IMR-90 (cell line): ENCODE data around the gene SPINK14. TPM values are rescaled to one million over a fixed set of nuclear protein-coding genes. Genes with fewer than 3 reads are reported as not detected.

ENCODE experiments used
- ATAC-seq: fragments of 200-7000 bp; cut with Tn5 transposase; 2 replicates; pipeline ENCODE4 v1.9.1; 2020; ENCODE audit warnings: low read depth, mild to moderate bottlenecking, moderate library complexity
- BruUV-seq: library from RNA; stranded (reverse); fragments of 400-500 nt; replicated peaks from 2 replicates; lab custom pipeline; 2021; lab: Mats Ljungman, UMichigan
- CTCF ChIA-PET: fragments of 300-600 bp; formaldehyde crosslinking; extraction: SDS; loops from one replicate; lab custom pipeline; 2021; ENCODE audit warnings: antibody characterized with exemption; lab: Yijun Ruan, JAX
- POLR2A ChIA-PET: fragments of 300-600 bp; sonication (Branson Sonifier 250); formaldehyde crosslinking; loops from one replicate; lab custom pipeline; 2022; ENCODE audit warnings: antibody characterized with exemption; ENCODE audit not compliant: unreplicated experiment; lab: Charles Lee
- DNase-seq: peaks from one replicate; pipeline ENCODE4 v3.0.0; 2013
- H2AFZ ChIP-seq: replicated peaks from 2 replicates; pipeline ENCODE3; 2013; ENCODE audit warnings: low read length, mild to moderate bottlenecking; ENCODE audit not compliant: poor library complexity
- H2AK5ac ChIP-seq: 2 replicates; pipeline ENCODE4 v1.6.1; 2013; ENCODE audit warnings: low read depth, low read length, inconsistent platforms
- H2AK9ac ChIP-seq: replicated peaks from 2 replicates; pipeline ENCODE3; 2013; ENCODE audit warnings: mild to moderate bottlenecking, low read depth, low read length, moderate library complexity; ENCODE audit not compliant: poor library complexity
- H2BK120ac ChIP-seq: 2 replicates; pipeline ENCODE4 v1.6.1; 2013; ENCODE audit warnings: low read depth, low read length, inconsistent platforms
- H2BK15ac ChIP-seq: 3 replicates; pipeline ENCODE4 v1.6.1; 2013; ENCODE audit warnings: low read depth, low read length, inconsistent platforms
- H2BK20ac ChIP-seq: 2 replicates; pipeline ENCODE4 v1.6.1; 2013; ENCODE audit warnings: low read depth, mild to moderate bottlenecking, inconsistent platforms, low read length, moderate library complexity
- H2BK5ac ChIP-seq: 2 replicates; pipeline ENCODE4 v1.6.1; 2013; ENCODE audit warnings: mild to moderate bottlenecking, low read depth, low read length, inconsistent platforms; ENCODE audit not compliant: poor library complexity, severe bottlenecking
- H3K14ac ChIP-seq: replicated peaks from 2 replicates; pipeline ENCODE4 v1.6.1; 2013; ENCODE audit warnings: low read depth, low read length, inconsistent platforms
- H3K18ac ChIP-seq: 2 replicates; pipeline ENCODE4 v1.6.1; 2013; ENCODE audit warnings: low read depth, low read length, control low read depth
- H3K23ac ChIP-seq: 2 replicates; pipeline ENCODE4 v1.6.1; 2013; ENCODE audit warnings: low read depth, low read length, inconsistent platforms
- H3K27ac ChIP-seq: 2 replicates; pipeline ENCODE4 v1.5.1; 2013; ENCODE audit warnings: mild to moderate bottlenecking, control low read depth, low read length; ENCODE audit not compliant: insufficient read depth
- H3K27me3 ChIP-seq: 2 replicates; pipeline ENCODE4 v1.6.1; 2013; ENCODE audit warnings: low read length; ENCODE audit not compliant: control insufficient read depth, insufficient read depth
- H3K36me3 ChIP-seq: 2 replicates; pipeline ENCODE4 v1.6.1; 2013; ENCODE audit warnings: low read length, mixed read lengths; ENCODE audit not compliant: control insufficient read depth, insufficient read depth
- H3K4ac ChIP-seq: 2 replicates; pipeline ENCODE4 v1.6.1; 2013; ENCODE audit warnings: low read depth, low read length, inconsistent platforms
- H3K4me1 ChIP-seq: 2 replicates; pipeline ENCODE4 v1.6.1; 2013; ENCODE audit warnings: low read length, mixed read lengths; ENCODE audit not compliant: control insufficient read depth, insufficient read depth
- H3K4me2 ChIP-seq: 2 replicates; pipeline ENCODE4 v1.6.1; 2013; ENCODE audit warnings: low read depth, mild to moderate bottlenecking, control low read depth, low read length, moderate library complexity
- H3K4me3 ChIP-seq: 2 replicates; pipeline ENCODE4 v1.5.1; 2013; ENCODE audit warnings: low read depth, mild to moderate bottlenecking, control low read depth, low read length, moderate library complexity; ENCODE audit not compliant: insufficient read depth
- H3K56ac ChIP-seq: 2 replicates; pipeline ENCODE4 v1.6.1; 2013; ENCODE audit warnings: low read length, inconsistent platforms; ENCODE audit not compliant: insufficient read depth; ENCODE audit errors: extremely low read depth
- H3K79me1 ChIP-seq, 2 experiments: 2 replicates each; pipeline ENCODE4 v1.6.1; 2013; ENCODE audit warnings: low read length in 2 of 2, inconsistent platforms in 1 of 2, low read depth in 1 of 2
- H3K9ac ChIP-seq: 2 replicates; pipeline ENCODE4 v1.6.1; 2013; ENCODE audit warnings: low read depth, low read length, control low read depth
- H3K9me1 ChIP-seq: 2 replicates; pipeline ENCODE4 v1.6.1; 2013; ENCODE audit warnings: low read length, inconsistent platforms; ENCODE audit not compliant: insufficient read depth
- H3K9me3 ChIP-seq: 2 replicates; pipeline ENCODE4 v1.6.1; 2013; ENCODE audit warnings: low read length; ENCODE audit not compliant: control insufficient read depth, insufficient read depth
- H4K20me1 ChIP-seq: 2 replicates; pipeline ENCODE4 v1.6.1; 2013; ENCODE audit warnings: low read length, inconsistent platforms; ENCODE audit not compliant: insufficient read depth
- H4K5ac ChIP-seq: 2 replicates; pipeline ENCODE4 v1.6.1; 2013; ENCODE audit warnings: mild to moderate bottlenecking, low read depth, low read length, control low read depth
- H4K8ac ChIP-seq, 2 experiments: 2 replicates each; pipeline ENCODE4 v1.6.1; 2013; ENCODE audit warnings: low read depth in 2 of 2, low read length in 2 of 2, control low read depth in 1 of 2, inconsistent platforms in 1 of 2
- H4K91ac ChIP-seq: 2 replicates; pipeline ENCODE4 v1.6.1; 2013; ENCODE audit warnings: low read depth, low read length, inconsistent platforms; ENCODE audit not compliant: insufficient read depth
- BHLHE40 ChIP-seq: fragments of 150-350 bp; IDR thresholded peaks from 2 replicates; pipeline ENCODE4 v1.6.1; 2016; ENCODE audit warnings: mild to moderate bottlenecking, low read depth, low read length
- CEBPB ChIP-seq: IDR thresholded peaks from 2 replicates; pipeline ENCODE4 v1.6.1; 2012; ENCODE audit warnings: low read depth, low read length, improper control_type of control experiment
- CHD1 ChIP-seq: IDR thresholded peaks from 2 replicates; pipeline ENCODE4 v1.6.1; 2012; ENCODE audit warnings: low read depth, low read length, improper control_type of control experiment
- CTCF ChIP-seq: conservative IDR thresholded peaks from 2 replicates; pipeline ENCODE4 v1.5.1; 2012; ENCODE audit warnings: mild to moderate bottlenecking, low read depth, low read length, improper control_type of control experiment
- ELK1 ChIP-seq: fragments of 150-350 bp; IDR thresholded peaks from 2 replicates; pipeline ENCODE4 v1.6.1; 2016; ENCODE audit warnings: low read depth, mild to moderate bottlenecking, low read length, moderate library complexity, borderline replicate concordance
- FOS ChIP-seq: fragments of 150-350 bp; IDR thresholded peaks from 2 replicates; pipeline ENCODE4 v1.6.1; 2016; ENCODE audit warnings: low read depth, low read length
- MAFK ChIP-seq: IDR thresholded peaks from 2 replicates; pipeline ENCODE4 v1.6.1; 2012; ENCODE audit warnings: low read depth, low read length, improper control_type of control experiment
- MAZ ChIP-seq: IDR thresholded peaks from 2 replicates; pipeline ENCODE4 v1.6.1; 2012; ENCODE audit warnings: low read depth, mild to moderate bottlenecking, low read length, improper control_type of control experiment, moderate library complexity, borderline replicate concordance
- MXI1 ChIP-seq: IDR thresholded peaks from 2 replicates; pipeline ENCODE4 v1.6.1; 2012; ENCODE audit warnings: low read depth, mild to moderate bottlenecking, low read length, moderate library complexity, borderline replicate concordance
- NFE2L2 ChIP-seq: fragments of 150-350 bp; IDR thresholded peaks from 2 replicates; pipeline ENCODE4 v1.6.1; 2016; ENCODE audit warnings: low read depth, mild to moderate bottlenecking, low read length
- POLR2A ChIP-seq: IDR thresholded peaks from 2 replicates; pipeline ENCODE4 v1.6.1; 2012; ENCODE audit warnings: mild to moderate bottlenecking, low read depth, low read length
- RAD21 ChIP-seq: IDR thresholded peaks from 2 replicates; pipeline ENCODE4 v1.6.1; 2012; ENCODE audit warnings: low read length, improper control_type of control experiment
- RCOR1 ChIP-seq: IDR thresholded peaks from 2 replicates; pipeline ENCODE4 v1.6.1; 2012; ENCODE audit warnings: mild to moderate bottlenecking, low read length, improper control_type of control experiment; ENCODE audit not compliant: insufficient replicate concordance
- RFX5 ChIP-seq: IDR thresholded peaks from 2 replicates; pipeline ENCODE4 v1.8.0; 2012; ENCODE audit warnings: low read depth, mild to moderate bottlenecking, low read length, moderate library complexity
- SMC3 ChIP-seq: fragments of 150-350 bp; IDR thresholded peaks from 2 replicates; pipeline ENCODE4 v1.6.1; 2016; ENCODE audit warnings: low read depth, mild to moderate bottlenecking, antibody characterized with exemption, low read length, moderate library complexity
- USF2 ChIP-seq: fragments of 150-350 bp; IDR thresholded peaks from 2 replicates; pipeline ENCODE4 v1.6.1; 2017; ENCODE audit warnings: mild to moderate bottlenecking, antibody characterized with exemption, low read length, low read depth
- WGBS, 2 experiments: methylation state at CpG; one replicate each; pipeline versions ENCODE4 v1.1.5 to v1.1.7; 2013; ENCODE audit warnings: missing lambda C conversion rate in 2 of 2; ENCODE audit not compliant: insufficient read length in 1 of 2; ENCODE audit errors: extremely low coverage in 2 of 2; 5-methylcytosine and 5-hydroxymethylcytosine counted together
- dilution Hi-C: fragments of 300-500 bp; cut with HindIII; formaldehyde crosslinking; loops from one replicate; pipeline ENCODE4 v1.14.3; 2018; ENCODE audit warnings: low sequenced_read_pairs; ENCODE audit not compliant: unreplicated experiment
- in situ Hi-C: fragments of 300-500 bp; cut with MboI; formaldehyde crosslinking; loops from 3 replicates; pipeline ENCODE4 v1.14.3; 2019; ENCODE audit warnings: low sequenced_read_pairs, inconsistent platforms, mixed read lengths
- intact Hi-C: fragments of 100-400 bp; cut with micrococcal nuclease; formaldehyde crosslinking; loops from 2 replicates; pipeline ENCODE4 v1.10.0; 2022
- polyA plus RNA-seq, 3 experiments: library from polyadenylated mRNA; depleted of rRNA; stranded (reverse); fragments of >200 nt; gene quantifications; 2 replicates each; pipeline ENCODE4 v1.2.3, GENCODE V29; 2012; ENCODE audit warnings: low replicate concordance in 1 of 3
- total RNA-seq: library from RNA; depleted of rRNA; stranded (reverse); fragments of >200 nt; gene quantifications from 2 replicates; pipeline ENCODE4 v1.2.3, GENCODE V29; 2012

SPINK14 gene
- total and polyA plus RNA-seq, 2 of the 4 experiments (the other 2 are of a cell fraction), result not detected

- Histone ChIP-seq H3K23ac (no peak overlapping the region), H3K4me2 (no peak overlapping the region), H4K8ac (no peak overlapping the region), H3K4me3 (no peak overlapping the region), H3K27ac (no peak overlapping the region), H4K5ac (no peak overlapping the region), H2AK9ac (no peak overlapping the region), H2BK15ac (no peak overlapping the region), H4K20me1 (no peaks in the 10 kb centered on the region), H3K9me3 (no peaks in the 10 kb centered on the region), H2BK120ac (no peak overlapping the region), H3K4me1 (no peaks in the 10 kb centered on the region), H2AFZ (no peak overlapping the region), H2AK5ac (no peak overlapping the region), H2BK20ac (no peak overlapping the region), H3K56ac (no peak overlapping the region), H3K4ac (no peak overlapping the region), H3K9ac (no peak overlapping the region), H3K14ac (no peak overlapping the region), H4K91ac (no peak overlapping the region), H3K79me1 (no peaks in the 10 kb centered on the region), H3K18ac (no peak overlapping the region), H2BK5ac (no peak overlapping the region), H3K9me1 (no peaks in the 10 kb centered on the region), H3K27me3 (no peaks in the 10 kb centered on the region), H3K36me3 (no peaks in the 10 kb centered on the region)
- TF ChIP-seq NFE2L2, result no peak
- TF ChIP-seq RCOR1, result no peak
- TF ChIP-seq CEBPB, result no peak
- TF ChIP-seq RFX5, result no peak
- no peak for TF ChIP-seq RAD21
- no peak for TF ChIP-seq MAZ
- no peak for TF ChIP-seq POLR2A
- no peak for TF ChIP-seq BHLHE40
- no peak for TF ChIP-seq FOS
- TF ChIP-seq USF2, result no peak
- no peak for TF ChIP-seq MXI1
- no peak for TF ChIP-seq ELK1
- TF ChIP-seq CTCF, result no peak
- no peak for TF ChIP-seq CHD1
- no peak for TF ChIP-seq SMC3
- TF ChIP-seq MAFK, result no peak
- no CpG with 5 or more reads among the region's 1 CpG for WGBS, 2 experiments
- dilution Hi-C loops, result no loop called here
- in situ Hi-C loops, result no loop called here
- POLR2A ChIA-PET, result no interaction called here
- intact Hi-C loops, result no loop called here
- DNase-seq (no peak), ATAC-seq (no peak)
- no TSS peak for BruUV-seq
- CTCF ChIA-PET, result interaction anchor here (0.6 kb wide), 1 partner anchor 420 kb away, joined by 5 read pairs; no protein-coding TSS in a partner anchor
Measured at GRCh38 chr5:148214665-148215185, 46.4 kb downstream of the SPINK14 start.
